NOMO-1 treated with dmso at 0.1 percent for 144 hours (cell line): ENCODE data around the gene TMIE.
A peak's percentile ranks its signal among the peaks of the same experiment; 100 is the strongest.
"Not testable (repeated sequence)": the region's sequence is repeated elsewhere in the genome, so short reads cannot be mapped to it uniquely, and the experiment has no call there.

Experiments used
- DNase-seq: peaks from one replicate; lab custom pipeline; 2025; ENCODE audit not compliant: unreplicated experiment; lab: John Stamatoyannopoulos, UW

The TMIE gene

DNA sequence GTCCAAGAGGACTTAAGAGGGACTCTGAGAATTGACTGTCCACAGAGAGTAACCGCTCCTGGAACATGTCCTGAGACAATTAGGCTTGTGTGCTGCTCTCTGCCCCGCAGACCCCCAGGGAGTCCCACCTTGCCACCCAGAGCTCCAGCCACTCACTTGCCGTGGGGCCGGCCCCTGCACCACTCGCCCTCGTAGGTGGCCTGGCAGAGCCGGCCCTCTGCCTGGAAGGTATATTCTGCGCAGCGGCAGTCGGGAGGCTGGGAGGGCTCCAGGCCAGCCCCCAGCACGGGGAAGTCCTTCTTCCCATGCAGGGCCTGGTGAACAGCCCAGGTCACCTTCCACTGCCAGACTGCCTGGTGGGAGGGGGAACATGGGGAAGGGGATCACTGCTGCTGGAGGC lies 18.2 kb upstream of the TMIE start:
- no peak for DNase-seq

DNA sequence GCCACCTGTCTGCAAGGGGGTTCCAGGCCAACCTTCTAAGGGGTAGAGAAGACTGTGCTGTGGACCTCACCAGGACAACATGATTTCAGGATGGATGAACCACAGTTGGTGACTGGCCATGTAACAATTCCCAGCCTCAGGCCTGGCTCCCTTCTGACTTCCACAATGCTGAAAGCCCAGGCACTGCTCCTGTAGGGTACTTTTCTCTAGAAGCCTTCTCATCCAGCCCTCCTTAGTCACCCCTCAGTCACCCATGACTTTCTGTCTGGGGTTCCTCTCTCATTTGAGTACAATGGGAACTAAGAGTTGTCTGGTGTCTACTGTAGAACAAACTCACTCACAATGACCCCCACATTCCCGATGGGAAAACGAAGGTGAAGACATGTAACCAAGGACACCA lies 16.3 kb upstream of the TMIE start:
- no peak for DNase-seq

DNA sequence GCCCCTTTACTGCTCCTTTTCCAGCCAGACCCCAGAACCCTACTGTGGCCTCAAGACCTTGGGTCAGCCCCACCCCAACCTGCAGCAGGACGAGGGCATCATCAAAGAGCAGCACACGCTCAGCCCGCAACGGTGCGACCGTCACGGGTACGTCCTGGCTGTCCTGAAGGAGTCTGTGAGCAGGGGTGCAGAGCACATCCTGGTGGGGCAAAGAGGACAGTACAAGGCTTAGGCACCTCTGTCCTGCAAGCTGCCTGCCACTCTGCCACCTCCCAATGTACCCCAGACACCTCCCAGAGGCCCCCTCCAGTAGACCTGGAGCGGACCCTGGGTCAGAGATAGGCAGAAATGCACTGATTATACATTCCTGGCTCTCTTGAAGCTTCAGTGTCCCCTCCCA lies 15.7 kb upstream of the TMIE start:
- DNase-seq, result no peak

DNA sequence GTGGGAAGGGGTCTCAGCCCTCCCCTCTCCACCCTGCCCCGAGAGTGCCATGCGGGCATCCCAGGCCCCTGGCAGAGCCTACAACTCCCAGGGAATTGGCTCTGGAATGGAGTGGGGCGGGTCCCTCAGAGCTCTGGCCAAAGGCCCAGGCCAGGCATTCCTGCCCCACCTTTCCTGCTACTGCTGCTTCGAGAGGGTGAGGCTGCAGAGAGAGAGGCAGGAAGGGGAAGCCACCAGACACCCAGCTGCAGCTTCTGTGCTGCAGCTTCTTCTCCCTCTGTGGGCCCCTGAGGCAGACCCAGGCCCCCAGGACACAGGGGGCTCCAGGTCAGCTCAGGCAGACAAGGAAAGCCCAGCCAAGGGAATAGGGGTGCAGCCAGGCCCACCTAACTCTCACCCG lies 10.4 kb upstream of the TMIE start:
- DNase-seq, result no peak

DNA sequence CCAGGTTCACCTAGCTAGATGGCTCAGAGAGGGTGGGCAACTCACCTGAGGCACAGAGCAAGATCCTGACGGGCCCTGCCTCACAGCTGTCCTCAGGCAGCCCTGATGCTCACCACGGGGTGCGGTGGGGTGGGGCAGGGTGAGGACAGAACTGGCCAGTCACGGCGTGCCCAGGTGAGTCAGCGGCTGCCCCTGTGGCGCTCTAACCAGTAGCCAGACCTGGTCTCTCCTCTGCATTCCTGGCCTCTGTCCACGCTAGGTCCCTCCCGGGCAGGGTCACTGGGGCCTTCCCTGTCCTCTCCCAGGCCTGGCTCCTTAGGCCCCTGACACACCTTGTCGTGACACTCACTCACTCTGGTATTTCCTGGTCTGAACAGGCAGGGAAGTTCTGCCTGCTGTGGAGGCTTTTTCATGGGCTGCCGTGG lies 8.6 kb upstream of the TMIE start:
- no peak for DNase-seq

DNA sequence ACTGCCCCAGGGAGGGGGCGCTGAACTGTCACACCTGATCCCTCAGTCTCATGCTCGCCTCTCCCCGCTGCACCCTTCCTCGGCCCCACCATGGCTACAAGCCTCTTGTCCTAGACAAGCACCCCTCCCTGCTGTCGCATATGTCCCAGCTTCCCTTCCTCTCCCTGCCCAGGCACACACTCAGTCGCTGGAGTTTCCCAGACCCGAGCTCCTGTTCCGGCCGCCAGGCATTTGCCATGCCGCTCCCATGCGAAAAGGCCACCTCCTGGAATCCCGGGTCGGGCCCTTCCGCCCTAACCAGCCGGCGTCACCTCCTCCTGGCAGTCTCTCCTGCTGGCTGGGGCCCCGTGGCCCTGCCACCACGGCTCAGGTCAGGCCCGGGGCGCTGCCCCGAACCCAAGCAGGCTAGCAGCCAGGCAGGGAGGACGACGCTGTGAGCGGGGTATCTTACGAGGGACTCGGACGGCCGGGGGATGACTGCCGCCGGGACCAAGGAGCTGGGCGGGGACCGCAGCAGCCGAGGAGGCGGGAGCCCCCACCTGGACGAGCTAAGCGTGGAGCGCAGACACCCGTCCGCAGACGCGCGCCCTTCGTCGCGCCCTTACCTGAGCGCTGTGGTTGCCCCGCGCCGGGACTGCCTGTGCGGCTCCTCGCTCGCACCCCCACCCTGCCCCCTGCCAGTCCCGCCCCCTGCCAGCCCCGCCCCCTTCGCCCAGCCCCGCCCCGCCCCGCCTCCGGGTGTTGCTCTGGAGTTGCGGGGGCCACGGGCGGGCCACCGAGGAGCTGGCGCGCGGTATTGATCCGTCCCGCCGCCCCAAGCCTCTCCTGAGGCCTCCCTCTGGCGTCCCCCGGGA lies 7.9 kb upstream of the TMIE start, which contains the start of gene ALS2CL:
Gene ALS2CL, minus strand, starts transcription at position 642 of the 854 bp plus-strand sequence. CDS start 4,239 bp downstream, outside the sequence.
- peak; percentile 4 for DNase-seq

DNA sequence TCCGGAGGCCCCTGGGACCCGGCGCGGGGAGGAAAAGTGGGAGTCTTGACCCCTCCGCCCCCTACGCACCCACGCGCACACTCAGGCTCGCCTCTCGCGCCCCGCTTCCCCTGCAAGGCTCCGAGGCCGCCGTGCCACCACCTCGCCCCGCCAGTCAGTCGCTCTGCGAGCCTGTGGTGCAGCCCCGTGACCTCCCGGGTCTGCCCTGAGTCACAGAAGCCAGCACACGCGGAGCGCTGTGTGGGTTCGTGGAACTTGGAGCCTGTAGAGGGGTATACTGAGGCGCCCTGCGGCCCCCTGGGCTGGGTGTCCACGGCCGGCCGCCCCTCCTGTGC lies 7.3 kb upstream of the TMIE start:
- DNase-seq, result no peak

DNA sequence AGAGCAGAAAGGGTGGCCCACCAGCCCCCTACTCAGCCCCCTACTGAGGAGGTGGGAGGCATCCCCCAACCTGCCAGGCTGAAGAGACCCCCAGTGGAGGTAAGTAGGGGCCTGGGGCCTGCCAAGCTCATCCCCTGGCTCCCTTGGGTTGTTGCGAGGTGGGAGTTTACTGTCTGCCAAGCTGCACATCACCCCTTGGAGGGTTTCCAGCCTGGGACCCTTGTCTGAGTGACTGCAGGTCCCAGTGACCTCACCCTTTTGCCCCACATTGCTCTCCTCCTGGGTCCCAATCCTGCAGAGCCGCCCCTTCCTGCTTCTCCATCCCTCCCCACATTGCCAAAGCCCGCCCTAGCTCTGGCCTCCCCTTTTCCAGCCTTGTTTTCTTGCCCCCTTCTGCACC lies 6.7 kb upstream of the TMIE start:
- DNase-seq, result no peak

DNA sequence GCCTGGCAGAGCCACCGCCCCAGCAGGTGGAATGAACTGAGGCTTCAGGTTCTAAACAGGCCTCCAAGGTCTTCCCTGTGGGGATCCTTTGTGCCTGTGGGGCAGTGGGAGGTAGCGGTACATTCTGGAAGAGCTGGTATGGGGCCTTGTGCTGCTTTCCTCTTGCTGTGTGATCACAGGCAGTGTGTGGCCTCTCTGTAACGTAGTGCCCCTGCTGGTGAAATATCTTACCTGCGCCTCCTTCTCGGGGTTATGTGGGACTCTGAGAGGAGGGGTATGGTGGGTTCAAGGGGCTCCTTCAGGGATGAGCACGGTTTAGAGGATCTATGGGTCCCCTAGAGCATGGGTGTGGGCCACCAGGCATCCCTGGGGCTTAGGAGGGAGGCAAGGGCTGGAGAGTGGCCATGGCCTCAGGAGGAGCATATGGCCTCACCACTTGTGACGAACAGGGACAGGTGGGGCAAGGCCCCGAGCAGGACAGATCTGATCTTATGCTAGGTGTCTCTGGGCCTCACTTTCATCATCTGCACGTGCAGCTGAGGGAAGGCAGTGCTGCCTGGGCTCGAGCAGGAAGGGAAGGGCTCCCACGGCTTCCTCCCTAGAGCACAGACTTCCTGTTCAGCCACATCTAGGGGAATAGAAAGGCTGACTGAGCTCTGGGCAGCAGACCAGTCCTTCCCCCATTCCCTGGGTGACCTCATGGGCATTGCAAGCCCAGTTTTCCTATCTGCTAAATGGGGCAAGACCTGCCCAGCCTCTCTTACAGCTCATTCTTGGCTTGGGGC lies 5.8 kb upstream of the TMIE start:
- DNase-seq, result peak; percentile 40

DNA sequence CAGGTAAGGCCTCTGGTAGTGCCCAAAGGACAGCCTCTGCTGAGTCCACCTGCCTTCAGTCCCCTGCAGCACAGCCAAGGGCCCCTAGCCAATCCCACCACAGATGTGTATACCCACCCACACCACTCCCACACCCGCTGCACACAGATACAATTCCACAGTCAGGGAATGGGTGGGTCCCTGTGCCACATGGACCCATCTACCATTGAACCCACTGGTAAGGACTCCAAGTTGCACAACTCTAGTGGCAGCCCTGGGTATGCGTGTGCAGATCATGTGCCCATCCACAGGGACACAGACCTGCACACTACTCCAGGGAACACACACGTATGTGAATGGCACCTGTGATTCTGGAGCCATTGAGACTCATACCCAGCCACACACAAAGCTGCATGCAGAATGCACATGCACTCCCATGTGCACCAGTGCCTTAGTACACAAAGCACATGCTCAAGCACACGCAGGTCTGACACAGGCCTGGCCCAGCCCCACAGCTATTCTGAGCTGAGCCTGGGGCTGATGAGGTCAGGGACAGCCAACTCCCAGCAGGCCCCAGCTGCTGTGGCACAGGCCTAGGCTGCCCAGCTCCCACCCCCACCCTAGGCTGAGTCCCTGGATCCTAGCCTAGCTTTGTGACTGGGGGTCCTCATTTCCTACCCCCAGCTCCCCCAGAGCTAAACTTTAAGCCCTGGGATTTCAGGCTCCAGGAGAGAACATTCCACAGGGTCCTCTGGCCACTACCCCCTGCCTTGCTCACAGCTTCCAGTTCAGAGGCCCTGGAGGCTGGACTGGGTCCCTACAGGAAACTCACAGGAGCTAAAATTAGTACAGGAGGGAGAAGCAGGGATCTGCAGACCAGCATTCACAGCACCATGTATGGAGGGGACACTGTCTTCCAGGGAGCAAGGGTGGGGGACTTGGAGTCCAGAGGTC lies 5.0 kb upstream of the TMIE start:
- DNase-seq, result no peak

DNA sequence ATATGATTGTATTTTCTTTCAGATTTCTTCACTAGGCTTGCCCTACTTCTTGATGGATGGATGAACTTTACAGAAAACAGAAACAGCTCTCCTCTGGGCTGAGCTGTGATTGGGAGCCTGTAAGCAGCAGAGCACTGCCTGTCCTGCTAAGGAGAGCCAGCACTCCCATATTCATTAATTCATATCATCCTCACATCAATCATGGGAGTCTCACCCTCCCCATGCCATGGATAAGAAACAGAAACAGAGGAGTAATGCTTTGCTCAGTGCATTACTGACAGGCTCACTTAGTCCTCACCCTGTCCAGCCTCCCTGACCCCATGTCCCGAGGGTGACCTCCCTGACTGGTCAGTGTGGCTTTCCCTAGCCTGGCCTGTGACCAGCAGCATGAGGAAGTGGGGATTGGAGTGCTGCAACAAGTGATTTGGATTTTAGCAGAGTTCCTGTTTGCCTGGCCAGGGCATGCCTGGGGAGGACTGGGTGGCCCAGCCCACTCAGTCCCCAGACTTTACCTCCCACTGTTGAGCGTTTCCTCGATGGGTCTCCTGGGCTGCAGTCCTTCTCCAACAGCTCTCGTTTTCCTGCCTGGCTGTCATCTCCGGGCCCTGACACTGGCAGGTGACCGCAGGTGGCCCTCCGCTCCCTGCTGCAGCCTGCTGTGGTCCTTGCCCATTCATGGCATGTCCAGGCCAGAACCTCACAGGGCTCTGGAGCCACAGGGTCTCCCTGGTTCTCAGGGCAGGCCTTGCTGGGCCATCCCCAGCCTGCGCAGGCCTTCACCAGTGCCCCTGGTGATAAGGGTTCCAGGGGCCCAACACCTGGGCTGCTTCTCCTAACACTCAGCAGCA lies 1.3 kb upstream of the TMIE start:
- no peak for DNase-seq

DNA sequence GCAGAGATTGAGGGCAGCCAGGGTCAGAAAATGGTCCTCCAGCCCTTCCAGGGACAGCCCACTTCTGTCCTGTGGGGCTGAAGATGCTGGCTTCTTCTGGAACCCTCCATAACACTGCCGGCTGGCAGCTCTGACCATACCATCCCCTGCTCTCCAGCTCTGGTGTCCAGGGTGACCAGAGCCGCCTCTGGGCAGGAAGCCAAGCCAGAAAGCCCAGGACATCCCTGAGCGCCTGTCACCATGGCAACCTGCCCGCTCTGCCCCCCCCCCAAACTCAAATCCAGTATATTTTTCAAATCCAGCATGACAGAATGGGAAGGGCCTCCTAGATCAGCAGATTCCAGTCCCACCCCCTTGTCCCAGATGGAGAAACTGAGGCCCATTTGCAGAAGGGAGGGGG lies 420 bp upstream of the TMIE start:
- DNase-seq, result no peak

DNA sequence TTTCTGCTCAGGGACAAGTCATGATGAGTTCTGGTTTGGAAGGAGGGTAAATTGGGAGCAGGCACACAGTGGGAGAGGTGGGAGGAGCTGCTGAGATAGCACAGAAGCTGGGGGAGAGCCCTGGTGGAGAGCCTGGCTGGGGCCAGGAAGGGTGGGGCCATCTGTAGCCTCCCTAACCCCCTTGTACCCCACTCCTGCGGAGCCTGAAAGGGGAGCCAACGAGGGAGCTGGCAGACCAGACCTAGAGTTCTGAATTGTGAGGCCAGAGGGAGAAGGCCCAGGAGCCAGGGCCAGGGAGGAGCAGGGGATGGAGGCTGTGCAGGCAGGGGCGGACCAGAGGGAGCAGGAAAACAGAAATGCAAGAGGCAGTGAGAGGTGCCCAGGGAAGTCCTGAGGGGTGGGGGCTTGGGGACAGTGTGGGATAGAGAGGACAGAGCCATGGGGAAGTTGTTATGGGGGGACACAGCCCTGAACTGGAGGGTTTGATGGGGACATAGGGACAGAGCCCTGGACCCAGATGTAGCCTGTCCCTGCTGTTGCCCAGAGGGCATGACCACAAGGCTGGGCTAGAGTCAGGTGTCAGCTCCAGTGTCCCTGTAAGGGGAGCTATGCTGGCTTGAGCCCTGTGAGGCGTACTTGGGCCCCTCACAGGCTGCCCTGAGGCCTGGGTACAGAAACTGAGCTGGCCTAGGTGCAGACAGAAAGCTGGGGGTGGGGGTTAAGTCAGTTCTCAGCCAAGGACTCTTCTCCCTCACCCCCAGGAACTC lies 1.2 kb downstream of the TMIE start:
- no peak for DNase-seq

DNA sequence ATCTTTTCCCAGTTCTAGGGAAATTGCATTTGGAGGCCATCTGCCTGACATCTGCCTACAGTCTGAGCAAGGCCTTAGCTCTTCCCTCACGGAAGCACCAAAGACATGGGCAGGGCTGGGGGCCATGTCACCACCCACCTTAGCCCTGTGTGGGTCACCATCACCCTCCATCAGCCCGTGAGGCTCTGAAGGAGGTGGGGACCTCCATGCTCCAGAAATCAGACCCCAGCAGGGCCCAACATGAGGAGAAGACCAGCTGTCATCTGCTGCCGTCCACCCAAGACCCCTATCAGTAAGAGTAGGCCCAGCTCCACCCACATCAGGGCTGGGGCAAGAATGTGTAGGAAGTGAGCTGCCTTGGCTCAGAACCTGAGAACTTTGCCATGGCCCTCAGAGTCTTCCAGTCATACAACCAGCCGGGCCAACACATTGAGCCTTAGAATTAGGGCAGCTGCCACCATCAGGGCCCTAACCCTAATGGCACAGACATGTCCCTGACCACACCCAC lies 1.9 kb downstream of the TMIE start:
- DNase-seq, result no peak

DNA sequence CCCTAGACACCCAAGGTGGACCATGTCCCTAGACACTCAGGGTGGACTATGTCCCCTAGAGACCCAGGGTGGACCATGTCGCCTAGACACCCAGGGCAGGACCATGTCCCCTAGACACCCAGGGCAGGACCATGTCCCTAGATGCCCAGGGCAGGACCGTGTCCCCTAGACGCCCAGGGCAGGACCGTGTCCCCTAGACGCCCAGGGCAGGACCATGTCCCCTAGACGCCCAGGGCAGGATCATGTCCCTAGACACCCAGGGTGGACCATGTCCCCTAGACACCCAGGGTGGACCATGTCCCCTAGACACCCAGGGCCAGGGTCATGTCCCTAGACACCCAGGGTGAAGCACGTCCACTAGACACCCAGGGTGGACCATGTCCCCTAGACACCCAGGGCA lies 3.2 kb downstream of the TMIE start:
- not testable (repeated sequence) for DNase-seq

DNA sequence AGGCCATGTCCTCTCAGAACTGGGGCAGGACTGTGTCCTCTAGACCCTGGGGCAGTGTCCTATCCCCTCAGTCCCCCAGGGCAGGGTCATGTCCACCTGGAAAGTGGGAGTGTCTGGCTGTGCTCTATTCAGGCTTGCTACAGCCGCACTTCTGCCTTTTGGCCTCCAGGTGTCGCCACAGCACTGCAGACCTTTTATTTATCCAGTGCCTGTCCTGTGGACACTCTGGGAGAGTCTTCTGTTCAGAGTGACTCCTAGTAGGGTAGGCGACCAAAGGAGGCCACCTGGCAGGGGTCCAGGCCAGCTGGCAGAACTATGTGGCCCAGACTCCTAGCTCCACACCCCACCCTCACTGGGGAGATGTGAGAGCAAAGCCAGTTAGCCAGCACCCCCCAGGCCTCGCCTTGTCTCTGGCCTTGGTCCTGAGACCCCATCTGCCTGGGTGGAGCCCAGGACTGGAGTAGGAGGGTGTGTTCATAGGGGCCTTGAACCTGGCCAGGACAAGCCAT lies 3.9 kb downstream of the TMIE start:
- peak; percentile 9 for DNase-seq

DNA sequence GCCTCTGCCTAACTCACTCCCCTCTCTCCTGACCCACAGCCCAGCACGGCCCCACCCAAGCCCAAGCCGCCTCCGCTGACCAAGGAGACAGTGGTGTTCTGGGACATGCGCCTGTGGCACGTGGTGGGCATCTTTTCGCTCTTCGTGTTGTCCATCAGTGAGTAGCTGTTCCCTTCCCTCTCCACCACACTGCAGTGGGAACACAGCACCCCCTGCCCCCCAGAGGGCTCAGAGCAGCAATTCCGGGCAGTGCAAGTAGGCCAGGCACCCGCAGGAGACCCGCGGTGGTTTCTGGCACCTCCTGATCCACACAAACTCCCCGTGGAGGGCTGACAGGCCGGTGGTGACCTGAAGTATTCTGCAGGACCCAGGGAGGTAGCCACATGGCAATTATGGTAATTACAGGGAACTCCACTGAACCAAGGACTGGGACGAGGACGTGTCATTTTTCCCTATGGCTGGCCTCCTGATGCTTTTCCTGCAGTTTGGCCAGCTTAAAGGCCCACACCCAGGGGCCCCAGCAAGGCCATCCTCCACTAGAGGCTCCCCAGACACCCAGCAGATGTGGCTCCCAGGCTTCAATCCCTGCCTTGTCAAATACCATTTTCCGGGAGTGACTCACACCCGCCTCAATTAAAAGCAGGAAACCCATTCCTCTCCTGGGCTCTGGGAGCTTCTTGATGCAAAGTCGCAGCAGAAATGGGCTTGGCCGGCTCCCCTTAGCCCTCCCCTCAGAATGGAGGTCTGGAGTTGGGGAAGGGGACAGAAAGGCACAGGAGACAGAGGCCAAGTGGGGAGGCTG lies 4.8 kb downstream of the TMIE start:
- DNase-seq, result no peak
